KOPT-K1 (cell line): ENCODE data around the gene ANP32A.

Experiments
- H3K27ac ChIP-seq: fragments of 200-600 bp; sonication (generic); 2 replicates; pipeline ENCODE4 v1.5.1; 2016; ENCODE audit warnings: antibody characterized with exemption, mild to moderate bottlenecking, low read depth, low read length; ENCODE audit not compliant: poor library complexity, severe bottlenecking
- H3K36me3 ChIP-seq: fragments of 200-600 bp; sonication (generic); 2 replicates; pipeline ENCODE4 v1.5.1; 2017; ENCODE audit warnings: antibody characterized with exemption, mild to moderate bottlenecking, low read length, moderate library complexity; ENCODE audit not compliant: insufficient read depth
- H3K9me3 ChIP-seq: fragments of 200-600 bp; sonication (generic); 2 replicates; pipeline ENCODE4 v1.5.1; 2017; ENCODE audit warnings: antibody characterized with exemption, low read length, mild to moderate bottlenecking; ENCODE audit not compliant: insufficient read depth, poor library complexity, severe bottlenecking

Gene ANP32A

GRCh38 chr15:68796576-68796975 is 24.1 kb downstream of the ANP32A start:
- Histone ChIP-seq H3K9me3 (no peaks in the 10 kb centered on the region), H3K27ac (no peak overlapping the region), H3K36me3 (peaks cover 60% of the 10 kb centered on the region)

- Histone ChIP-seq H3K27ac (no peak overlapping the region), H3K9me3 (no peaks in the 10 kb centered on the region), H3K36me3 (peaks cover 63% of the 10 kb centered on the region)
Measured at GRCh38 chr15:68795298-68795848, 25.3 kb downstream of the ANP32A start.

- no peak overlapping the region for H3K27ac ChIP-seq
- no peaks in the 10 kb centered on the region for H3K9me3 ChIP-seq
- peaks cover 67% of the 10 kb centered on the region for H3K36me3 ChIP-seq
Measured at GRCh38 chr15:68794863-68795262, 25.8 kb downstream of the ANP32A start.

GRCh38 chr15:68794307-68794706 is 26.4 kb downstream of the ANP32A start:
- peaks cover 67% of the 10 kb centered on the region for H3K36me3 ChIP-seq
- H3K27ac ChIP-seq: no peak overlapping the region
- no peaks in the 10 kb centered on the region for H3K9me3 ChIP-seq

- Histone ChIP-seq H3K27ac (no peak overlapping the region), H3K36me3 (peaks cover 67% of the 10 kb centered on the region), H3K9me3 (no peaks in the 10 kb centered on the region)
Measured at GRCh38 chr15:68793776-68794175, 26.9 kb downstream of the ANP32A start.

GRCh38 chr15:68792901-68793766 is 27.6 kb downstream of the ANP32A start:
- H3K27ac ChIP-seq: no peak overlapping the region
- peaks cover 67% of the 10 kb centered on the region for H3K36me3 ChIP-seq
- no peaks in the 10 kb centered on the region for H3K9me3 ChIP-seq

GRCh38 chr15:68791431-68792283 is 29.0 kb downstream of the ANP32A start:
- Histone ChIP-seq H3K9me3 (no peaks in the 10 kb centered on the region), H3K36me3 (peaks cover 73% of the 10 kb centered on the region), H3K27ac (peak overlapping the region; percentile 36)

GRCh38 chr15:68790910-68791309 is 29.8 kb downstream of the ANP32A start:
- Histone ChIP-seq H3K36me3 (peaks cover 73% of the 10 kb centered on the region), H3K27ac (peak overlapping the region; percentile 36), H3K9me3 (no peaks in the 10 kb centered on the region)

GRCh38 chr15:68790242-68790575 is 30.5 kb downstream of the ANP32A start:
- H3K9me3 ChIP-seq: no peaks in the 10 kb centered on the region
- peak overlapping the region; percentile 36 for H3K27ac ChIP-seq
- peaks cover 73% of the 10 kb centered on the region for H3K36me3 ChIP-seq

- Histone ChIP-seq H3K36me3 (peaks cover 77% of the 10 kb centered on the region), H3K9me3 (no peaks in the 10 kb centered on the region), H3K27ac (peak overlapping the region; percentile 27)
Measured at GRCh38 chr15:68789534-68790241, 31.0 kb downstream of the ANP32A start.

- Histone ChIP-seq H3K27ac (no peak overlapping the region), H3K36me3 (peaks cover 80% of the 10 kb centered on the region), H3K9me3 (no peaks in the 10 kb centered on the region)
Measured at GRCh38 chr15:68789091-68789490, 31.6 kb downstream of the ANP32A start.

- H3K36me3 ChIP-seq: peaks cover 80% of the 10 kb centered on the region
Measured at GRCh38 chr15:68788264-68788624, 32.5 kb downstream of the ANP32A start.

GRCh38 chr15:68787609-68788263 is 33.0 kb downstream of the ANP32A start:
- Histone ChIP-seq H3K27ac (no peak overlapping the region), H3K9me3 (no peaks in the 10 kb centered on the region), H3K36me3 (peaks cover 84% of the 10 kb centered on the region)

More at GRCh38 chr15:68788264-68788624, 32.5 kb downstream of the ANP32A start:
- H3K27ac ChIP-seq: no peak overlapping the region
- no peaks in the 10 kb centered on the region for H3K9me3 ChIP-seq

GRCh38 chr15:68786753-68787152 is 33.9 kb downstream of the ANP32A start:
- Histone ChIP-seq H3K27ac (no peak overlapping the region), H3K9me3 (no peaks in the 10 kb centered on the region), H3K36me3 (peaks cover 94% of the 10 kb centered on the region)
